ENCODE measurements around the gene NAV2.

- TF ChIP-seq, protein P1, sequence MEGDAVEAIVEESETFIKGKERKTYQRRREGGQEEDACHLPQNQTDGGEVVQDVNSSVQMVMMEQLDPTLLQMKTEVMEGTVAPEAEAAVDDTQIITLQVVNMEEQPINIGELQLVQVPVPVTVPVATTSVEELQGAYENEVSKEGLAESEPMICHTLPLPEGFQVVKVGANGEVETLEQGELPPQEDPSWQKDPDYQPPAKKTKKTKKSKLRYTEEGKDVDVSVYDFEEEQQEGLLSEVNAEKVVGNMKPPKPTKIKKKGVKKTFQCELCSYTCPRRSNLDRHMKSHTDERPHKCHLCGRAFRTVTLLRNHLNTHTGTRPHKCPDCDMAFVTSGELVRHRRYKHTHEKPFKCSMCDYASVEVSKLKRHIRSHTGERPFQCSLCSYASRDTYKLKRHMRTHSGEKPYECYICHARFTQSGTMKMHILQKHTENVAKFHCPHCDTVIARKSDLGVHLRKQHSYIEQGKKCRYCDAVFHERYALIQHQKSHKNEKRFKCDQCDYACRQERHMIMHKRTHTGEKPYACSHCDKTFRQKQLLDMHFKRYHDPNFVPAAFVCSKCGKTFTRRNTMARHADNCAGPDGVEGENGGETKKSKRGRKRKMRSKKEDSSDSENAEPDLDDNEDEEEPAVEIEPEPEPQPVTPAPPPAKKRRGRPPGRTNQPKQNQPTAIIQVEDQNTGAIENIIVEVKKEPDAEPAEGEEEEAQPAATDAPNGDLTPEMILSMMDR (IDR thresholded peaks at IDR 0.05): no peak
- no peak for TF ChIP-seq POLR2A (IDR thresholded peaks at IDR 0.05)
These were observed 399.2 kb downstream of the NAV2 start for GRCh38 chr11:20111871-20112270.

Measured in body of pancreas (tissue), 4 donors.